A549 (cell line): Measurements from ENCODE around the gene HDDC3. TPM values are rescaled to one million over a fixed set of nuclear protein-coding genes. Genes with fewer than 3 reads are reported as not detected.
A peak's percentile ranks its signal among the peaks of the same experiment; 100 is the strongest.

Source experiments
- ATAC-seq, 2 experiments: fragments of 200-7000 bp in 1 of 2; fragments of >200 bp in 1 of 2; cut with Nextera tagmentation in 1 of 2; cut with Tn5 transposase in 1 of 2; 3 replicates each; pipeline versions ENCODE4 v1.8.0 to v1.9.1; 2018 to 2020; ENCODE audit warnings: mild to moderate bottlenecking in 1 of 2, moderate library complexity in 1 of 2
- CTCF ChIA-PET: fragments of 300-600 bp; sonication (Branson Sonifier 250); formaldehyde crosslinking; extraction: SDS; loops from one replicate; lab custom pipeline; 2021; ENCODE audit warnings: antibody characterized with exemption, inconsistent platforms; lab: Yijun Ruan, JAX
- POLR2A ChIA-PET: fragments of 350-600 bp; formaldehyde crosslinking; extraction: SDS; loops from one replicate; lab custom pipeline; 2021; ENCODE audit warnings: antibody characterized with exemption, inconsistent platforms; lab: Yijun Ruan, JAX
- DNase-seq, 2 experiments: peaks; one replicate each; pipeline versions ENCODE4 v3.0.0 to v3.0.0-alpha.2; 2011 to 2016; ENCODE audit warnings: low read depth in 1 of 2, low spot score in 1 of 2
- FAIRE-seq: peaks from 2 replicates; lab custom pipeline; 2011; peaks lifted over from hg19 to GRCh38; lab: Jason Lieb, UNC
- H3K27ac ChIP-seq, 2 experiments: fragments of >200 bp; sonication (Bioruptor Twin); formaldehyde crosslinking; 3 replicates each; pipeline ENCODE4 v1.5.1; 2016 to 2017
- H3K4me1 ChIP-seq: fragments of >200 bp; sonication (Bioruptor Twin); formaldehyde crosslinking; 3 replicates; pipeline ENCODE4 v1.6.1; 2016
- H3K4me2 ChIP-seq: fragments of >200 bp; sonication (Bioruptor Twin); formaldehyde crosslinking; 3 replicates; pipeline ENCODE4 v1.6.1; 2016
- H3K4me3 ChIP-seq: fragments of >200 bp; sonication (Bioruptor Twin); formaldehyde crosslinking; 3 replicates; pipeline ENCODE4 v1.5.1; 2016
- H3K9me3 ChIP-seq: fragments of >200 bp; sonication (Bioruptor Twin); formaldehyde crosslinking; 3 replicates; pipeline ENCODE4 v1.6.1; 2016
- BCL3 ChIP-seq: fragments of >200 bp; sonication (Bioruptor Twin); formaldehyde crosslinking; IDR thresholded peaks from 3 replicates; pipeline ENCODE4 v1.6.1; 2016
- CBX2 ChIP-seq: fragments of 200-600 bp; sonication (generic); IDR thresholded peaks from 2 replicates; pipeline ENCODE4 v1.6.1; 2016; ENCODE audit warnings: low read depth, mild to moderate bottlenecking, borderline replicate concordance
- CBX8 ChIP-seq: fragments of 200-600 bp; sonication (generic); IDR thresholded peaks from 2 replicates; pipeline ENCODE4 v1.6.1; 2016
- CEBPB ChIP-seq, 2 experiments: fragments of >200 bp in 1 of 2; sonication (Bioruptor Twin) in 1 of 2; formaldehyde crosslinking in 1 of 2; IDR thresholded peaks; 2 replicates each; pipeline ENCODE4 v1.6.1; 2012 to 2016
- EHF ChIP-seq: fragments of 250-450 bp; sonication (Bioruptor Pico); IDR thresholded peaks from 2 replicates; pipeline ENCODE4 v1.5.0; 2020; ENCODE audit warnings: mild to moderate bottlenecking
- EP300 ChIP-seq, 2 experiments: fragments of >200 bp; sonication (Bioruptor Twin); formaldehyde crosslinking; IDR thresholded peaks; 2 replicates in 1 of 2; 3 replicates in 1 of 2; pipeline ENCODE4 v1.6.1; 2016 to 2017
- ESRRA ChIP-seq: fragments of 150-350 bp; IDR thresholded peaks from 2 replicates; pipeline ENCODE4 v1.6.1; 2014; ENCODE audit warnings: mild to moderate bottlenecking, low read length, borderline replicate concordance
- FOSB ChIP-seq: fragments of 250-450 bp; sonication (Bioruptor Pico); IDR thresholded peaks from 2 replicates; pipeline ENCODE4 v1.5.0; 2020; ENCODE audit warnings: mild to moderate bottlenecking, moderate library complexity
- FOXS1 ChIP-seq: fragments of 250-450 bp; sonication (Bioruptor Pico); IDR thresholded peaks from 2 replicates; pipeline ENCODE4 v1.5.0; 2020; ENCODE audit warnings: mild to moderate bottlenecking, moderate library complexity
- HEYL ChIP-seq: fragments of 250-450 bp; sonication (Bioruptor Pico); IDR thresholded peaks from 2 replicates; pipeline ENCODE4 v1.8.0; 2021; ENCODE audit warnings: mild to moderate bottlenecking, moderate library complexity
- KDM5A ChIP-seq: fragments of 200-600 bp; sonication (generic); IDR thresholded peaks from 2 replicates; pipeline ENCODE4 v1.6.1; 2016; ENCODE audit warnings: antibody characterized with exemption, mild to moderate bottlenecking
- MAZ ChIP-seq: fragments of 150-350 bp; IDR thresholded peaks from 2 replicates; pipeline ENCODE4 v1.6.1; 2014; ENCODE audit warnings: antibody characterized with exemption, low read depth, low read length, borderline replicate concordance
- MYC ChIP-seq: IDR thresholded peaks from 2 replicates; pipeline ENCODE4 v1.6.1; 2012; ENCODE audit warnings: mild to moderate bottlenecking, inconsistent platforms, low read length, improper control_type of control experiment, borderline replicate concordance
- NPAS2 ChIP-seq: fragments of 250-450 bp; sonication (Bioruptor Pico); IDR thresholded peaks from 2 replicates; pipeline ENCODE4 v1.8.0; 2022; ENCODE audit warnings: mild to moderate bottlenecking, moderate library complexity, borderline replicate concordance
- PBX3 ChIP-seq: IDR thresholded peaks from 2 replicates; pipeline ENCODE4 v1.6.1; 2012
- PHF8 ChIP-seq: fragments of 200-600 bp; sonication (generic); IDR thresholded peaks from 2 replicates; pipeline ENCODE4 v1.6.1; 2016; ENCODE audit warnings: low read depth, mild to moderate bottlenecking, antibody characterized with exemption, moderate library complexity, borderline replicate concordance
- RARB ChIP-seq: fragments of 250-450 bp; sonication (Bioruptor Pico); IDR thresholded peaks from 2 replicates; pipeline ENCODE4 v1.8.0; 2021; ENCODE audit warnings: mild to moderate bottlenecking, moderate library complexity
- RCOR1 ChIP-seq: fragments of 150-350 bp; IDR thresholded peaks from 2 replicates; pipeline ENCODE4 v1.6.1; 2014; ENCODE audit warnings: antibody characterized with exemption, low read length, low read depth
- REST ChIP-seq: fragments of 200-600 bp; sonication (generic); IDR thresholded peaks from 2 replicates; pipeline ENCODE4 v1.6.1; 2016; ENCODE audit warnings: antibody characterized with exemption, mild to moderate bottlenecking, moderate library complexity
- RFX5 ChIP-seq: fragments of 450-650 bp; IDR thresholded peaks from 2 replicates; pipeline ENCODE4 v1.7.1; 2014; ENCODE audit warnings: antibody characterized with exemption, mild to moderate bottlenecking, moderate library complexity
- SMC3 ChIP-seq: fragments of >200 bp; sonication (Bioruptor Twin); formaldehyde crosslinking; IDR thresholded peaks from 3 replicates; pipeline ENCODE4 v1.6.1; 2018; ENCODE audit warnings: inconsistent platforms
- SREBF2 ChIP-seq: fragments of 450-650 bp; IDR thresholded peaks from 2 replicates; pipeline ENCODE4 v1.6.1; 2014; ENCODE audit warnings: mild to moderate bottlenecking, moderate library complexity
- TFCP2L1 ChIP-seq: fragments of 250-450 bp; sonication (Bioruptor Pico); IDR thresholded peaks from 2 replicates; pipeline ENCODE4 v1.5.0; 2021; ENCODE audit warnings: mild to moderate bottlenecking
- USF2 ChIP-seq: fragments of 450-650 bp; IDR thresholded peaks from 2 replicates; pipeline ENCODE4 v1.6.1; 2014; ENCODE audit warnings: antibody characterized with exemption
- ZFP36 ChIP-seq: fragments of 450-650 bp; IDR thresholded peaks from 2 replicates; pipeline ENCODE4 v1.6.1; 2014; ENCODE audit warnings: borderline replicate concordance; ENCODE audit not compliant: partially characterized antibody
- ZSCAN20 ChIP-seq: fragments of 250-450 bp; sonication (Bioruptor Pico); IDR thresholded peaks from 2 replicates; pipeline ENCODE4 v1.8.0; 2022; ENCODE audit warnings: mild to moderate bottlenecking, moderate library complexity
- WGBS: methylation state at CpG from one replicate; pipeline ENCODE4 v1.1.6; 2017; ENCODE audit errors: missing lambda C conversion rate; 5-methylcytosine and 5-hydroxymethylcytosine counted together
- polyA plus RNA-seq, 4 experiments: library from polyadenylated mRNA; depleted of rRNA in 3 of 4; stranded (reverse); fragments of >200 nt; fragmentation: RNase III in 1 of 4; extraction: RNeasy Plus Mini Kit Qiagen cat#74134 plus additional on column Dnase treatment in 1 of 4; gene quantifications; 2 replicates in 3 of 4; 3 replicates in 1 of 4; pipeline ENCODE4 v1.2.3, GENCODE V29; 2011 to 2017
- TF ChIP-seq, protein P1 (sequence below): fragments of >200 bp; sonication (Bioruptor Twin); formaldehyde crosslinking; IDR thresholded peaks from 2 replicates; pipeline ENCODE4 v1.6.1; 2016
- TF ChIP-seq, protein P2 (sequence below): IDR thresholded peaks from 2 replicates; pipeline ENCODE4 v1.6.1; 2012

The HDDC3 gene
- polyA plus RNA-seq, 2 of the 4 experiments (the other 2 are of a cell fraction): 26.1 to 31.9 TPM

DNA sequence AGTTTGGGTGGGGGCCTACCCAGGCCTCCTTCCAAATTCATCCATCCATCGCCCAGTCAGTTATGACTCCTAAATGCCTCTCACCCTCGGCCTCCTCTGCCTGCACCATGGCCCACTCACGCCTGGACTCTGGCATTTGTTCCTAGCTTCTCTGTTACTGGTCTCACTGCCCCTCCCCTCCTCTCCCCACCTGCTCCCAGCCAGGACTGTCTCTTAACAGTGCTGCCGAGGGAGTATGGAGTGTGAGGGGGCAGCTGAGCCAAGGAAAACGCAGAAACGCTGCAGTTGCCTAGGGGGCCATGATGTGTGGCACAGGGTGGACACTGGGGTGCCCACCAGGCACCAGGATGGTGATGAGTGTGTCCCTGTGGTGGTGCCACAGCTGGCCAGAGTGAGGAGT, 25.4 kb upstream of the HDDC3 start:
- Histone ChIP-seq H3K4me3 (no peak overlapping the region), H3K4me1 (peaks cover 18% of the 10 kb centered on the region), H3K9me3 (no peaks in the 10 kb centered on the region), H3K27ac (no peak overlapping the region), H3K4me2 (no peak overlapping the region)
- ChIA-PET POLR2A (interaction anchor here (0.7 kb wide), 1 partner anchor 16 kb away, joined by 3 read pairs; no protein-coding TSS in a partner anchor), CTCF (interaction anchor here (0.6 to 25.4 kb wide), 23 partner anchors 10 to 345 kb away, joined by 3 to 536 read pairs (median 14); partner anchors contain the start of genes BLM, HDDC3, PRC1 and UNC45A)
- FAIRE-seq (no peak), ATAC-seq (no peak), DNase-seq (no peak)
- WGBS: 89% methylated on average over 6 of the region's 6 CpGs
- TF ChIP-seq NPAS2 (no peak), CBX8 (no peak), TFCP2L1 (CRISPR knock-in tag) (no peak), MAZ (no peak), BCL3 (no peak), KDM5A (no peak), REST (no peak), RFX5 (no peak), FOSB (CRISPR knock-in tag) (no peak), EHF (no peak), CEBPB (IDR thresholded peaks at IDR 0.05) (no peak), PBX3 (no peak)
- TF ChIP-seq, protein P1, sequence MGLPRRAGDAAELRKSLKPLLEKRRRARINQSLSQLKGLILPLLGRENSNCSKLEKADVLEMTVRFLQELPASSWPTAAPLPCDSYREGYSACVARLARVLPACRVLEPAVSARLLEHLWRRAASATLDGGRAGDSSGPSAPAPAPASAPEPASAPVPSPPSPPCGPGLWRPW: no peak
- TF ChIP-seq, protein P2, sequence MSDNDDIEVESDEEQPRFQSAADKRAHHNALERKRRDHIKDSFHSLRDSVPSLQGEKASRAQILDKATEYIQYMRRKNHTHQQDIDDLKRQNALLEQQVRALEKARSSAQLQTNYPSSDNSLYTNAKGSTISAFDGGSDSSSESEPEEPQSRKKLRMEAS: no peak

DNA sequence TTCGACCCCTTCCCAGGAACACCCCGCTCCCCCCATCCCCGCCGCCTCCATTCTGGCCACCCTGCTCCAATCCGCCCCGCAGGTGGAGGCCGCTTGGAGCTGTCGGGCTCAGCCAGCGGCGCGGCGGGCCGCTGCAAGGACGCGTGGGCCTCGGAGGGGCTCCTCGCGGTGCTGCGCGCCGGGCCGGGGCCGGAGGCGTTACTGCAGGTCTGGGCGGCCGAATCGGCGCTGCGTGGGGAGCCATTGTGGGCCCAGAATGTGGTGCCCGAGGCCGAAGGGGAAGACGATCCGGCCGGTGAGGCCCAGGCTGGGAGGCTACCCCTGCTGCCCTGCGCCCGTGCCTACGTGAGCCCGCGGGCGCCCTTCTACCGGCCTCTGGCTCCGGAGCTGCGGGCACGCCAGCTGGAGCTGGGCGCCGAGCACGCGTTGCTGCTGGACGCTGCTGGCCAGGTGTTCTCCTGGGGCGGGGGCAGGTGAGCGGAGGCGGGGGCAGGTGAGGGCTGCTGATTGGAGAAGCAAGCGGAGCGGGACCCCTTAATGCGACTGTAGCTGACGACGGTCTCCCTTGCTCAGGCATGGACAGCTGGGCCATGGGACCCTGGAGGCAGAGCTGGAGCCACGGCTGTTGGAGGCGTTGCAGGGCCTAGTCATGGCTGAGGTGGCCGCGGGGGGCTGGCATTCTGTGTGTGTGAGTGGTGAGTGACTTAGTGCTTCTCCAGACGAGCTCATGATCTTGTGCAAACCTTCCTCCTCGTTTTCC, 24.9 kb upstream of the HDDC3 start:
- peak overlapping the region; percentile 4 to 95; a peak in 4 of 6 replicates for H3K27ac ChIP-seq
- no peak for TF ChIP-seq ESRRA
- no peak for TF ChIP-seq EHF
- no peak for TF ChIP-seq USF2
- TF ChIP-seq SREBF2: no peak
- no peak for TF ChIP-seq EP300 (IDR thresholded peaks at IDR 0.05)
- no peak for TF ChIP-seq MAZ
- no peak for TF ChIP-seq TFCP2L1 (CRISPR knock-in tag)
- TF ChIP-seq FOSB (CRISPR knock-in tag): no peak
- no peak for TF ChIP-seq PBX3
- TF ChIP-seq RARB: no peak
- TF ChIP-seq ZFP36: no peak
- TF ChIP-seq MYC: no peak
- no peak for TF ChIP-seq PHF8
- no peak for TF ChIP-seq FOXS1 (CRISPR knock-in tag)
- TF ChIP-seq SMC3: no peak
- TF ChIP-seq KDM5A: no peak
- no peak for TF ChIP-seq CBX2
- TF ChIP-seq ZSCAN20 (CRISPR knock-in tag): no peak
- TF ChIP-seq RCOR1: no peak
- TF ChIP-seq HEYL (CRISPR knock-in tag): no peak
- H3K4me1 ChIP-seq: peaks cover 18% of the 10 kb centered on the region
- peak overlapping the region; percentile 83 for H3K4me3 ChIP-seq
- ChIA-PET POLR2A (interaction anchor here (0.7 kb wide), 1 partner anchor 17 kb away, joined by 3 read pairs; no protein-coding TSS in a partner anchor), CTCF (interaction anchor here (0.6 to 25.4 kb wide), 49 partner anchors 8 to 1116 kb away, joined by 3 to 536 read pairs (median 5); partner anchors contain the start of genes BLM, HDDC3, PRC1 and UNC45A)
- H3K4me2 ChIP-seq: peak overlapping the region; percentile 99
- H3K9me3 ChIP-seq: no peaks in the 10 kb centered on the region
- ATAC-seq: no peak
- WGBS: 93% methylated on average over 49 of the region's 63 CpGs
- no peak for FAIRE-seq
- no peak for DNase-seq
